HepG2 (cell line): Measurements from ENCODE around the gene RBM19. TPM values are rescaled to one million over a fixed set of nuclear protein-coding genes. Genes with fewer than 3 reads are reported as not detected.

Source experiments
- ATAC-seq: fragments of 200-7000 bp; cut with Tn5 transposase; 3 replicates; pipeline ENCODE4 v1.9.1; 2020; ENCODE audit warnings: mild to moderate bottlenecking, moderate library complexity
- BruUV-seq: library from RNA; stranded (reverse); fragments of 400-500 nt; replicated peaks from 2 replicates; lab custom pipeline; 2021; lab: Mats Ljungman, UMichigan
- CTCF ChIA-PET: fragments of 300-600 bp; formaldehyde crosslinking; extraction: SDS; loops from one replicate; lab custom pipeline; 2021; ENCODE audit warnings: low total read pairs, inconsistent platforms, low intra/inter-chr PET ratio; lab: Yijun Ruan, JAX
- POLR2A ChIA-PET: fragments of 350-600 bp; sonication (Branson Sonifier 250); formaldehyde crosslinking; loops from one replicate; lab custom pipeline; 2020; ENCODE audit warnings: antibody characterized with exemption, inconsistent platforms; lab: Yijun Ruan, JAX
- DNase-seq: peaks from one replicate; pipeline ENCODE4 v3.0.0-alpha.2; 2015; ENCODE audit warnings: low spot score
- FAIRE-seq: peaks from 3 replicates; lab custom pipeline; 2011; peaks lifted over from hg19 to GRCh38; lab: Jason Lieb, UNC
- H2AFZ ChIP-seq: one replicate; pipeline ENCODE4 v1.6.1; 2011; ENCODE audit warnings: low read length, inconsistent platforms
- H3K27ac ChIP-seq: fragments of 300-600 bp; 3 replicates; pipeline ENCODE4 v1.8.0; 2011; ENCODE audit warnings: mixed run types, mild to moderate bottlenecking, mixed read lengths, low read length, inconsistent platforms; ENCODE audit not compliant: insufficient read depth; ENCODE audit errors: extremely low read length
- H3K27me3 ChIP-seq, 2 experiments: fragments of 200-600 bp in 1 of 2; 2 replicates in 1 of 2; 3 replicates in 1 of 2; pipeline versions ENCODE4 v1.6.0 to v1.8.0; 2011; ENCODE audit warnings: low read length in 2 of 2, mild to moderate bottlenecking in 2 of 2, moderate library complexity in 2 of 2, inconsistent platforms in 1 of 2; ENCODE audit not compliant: insufficient read depth in 2 of 2, control insufficient read depth in 1 of 2
- H3K36me3 ChIP-seq, 2 experiments: fragments of 200-600 bp in 1 of 2; replicated peaks in 1 of 2; 2 replicates in 1 of 2; 3 replicates in 1 of 2; pipeline versions ENCODE4 v1.5.1 to v1.8.0; 2011; ENCODE audit warnings: low read length in 2 of 2, inconsistent platforms in 1 of 2; ENCODE audit not compliant: insufficient read depth in 2 of 2, control insufficient read depth in 1 of 2
- H3K4me1 ChIP-seq: 2 replicates; pipeline ENCODE4 v1.5.1; 2012; ENCODE audit warnings: low read length, inconsistent platforms; ENCODE audit not compliant: insufficient read depth
- H3K4me2 ChIP-seq: 2 replicates; pipeline ENCODE4 v1.6.0; 2011; ENCODE audit warnings: low read depth, low read length, inconsistent platforms
- H3K4me3 ChIP-seq, 3 experiments: fragments of 200-600 bp in 1 of 3; sonication (generic), shearing (Covaris generic) in 1 of 3; replicated peaks in 1 of 3; 2 replicates each; pipeline ENCODE4 v1.5.1; 2011 to 2016; ENCODE audit warnings: low read length in 3 of 3, inconsistent platforms in 2 of 3, low read depth in 2 of 3, mild to moderate bottlenecking in 2 of 3, control low read depth in 1 of 3, mixed read lengths in 1 of 3; ENCODE audit not compliant: insufficient read depth in 1 of 3
- H3K79me2 ChIP-seq: one replicate; pipeline ENCODE4 v1.6.1; 2011; ENCODE audit warnings: low read length, inconsistent platforms; ENCODE audit not compliant: insufficient read depth
- H3K9ac ChIP-seq: 2 replicates; pipeline ENCODE4 v1.6.0; 2011; ENCODE audit warnings: mild to moderate bottlenecking, low read depth, low read length, inconsistent platforms; ENCODE audit not compliant: insufficient read depth
- H3K9me3 ChIP-seq: 2 replicates; pipeline ENCODE4 v1.5.1; 2012; ENCODE audit warnings: mild to moderate bottlenecking, low read length
- H4K20me1 ChIP-seq: 2 replicates; pipeline ENCODE4 v1.6.0; 2011; ENCODE audit warnings: inconsistent platforms, mild to moderate bottlenecking, low read length, moderate library complexity; ENCODE audit not compliant: insufficient read depth
- ARNTL ChIP-seq: sonication (generic); formaldehyde crosslinking; IDR thresholded peaks from 2 replicates; pipeline ENCODE4 v1.4.0; 2020; ENCODE audit warnings: mild to moderate bottlenecking, missing genetic modification reagents
- CEBPG ChIP-seq: IDR thresholded peaks from 2 replicates; pipeline ENCODE4 v1.6.1; 2016
- EED ChIP-seq: sonication (generic); formaldehyde crosslinking; IDR thresholded peaks from 2 replicates; pipeline ENCODE4 v1.5.0; 2020; ENCODE audit warnings: mild to moderate bottlenecking, missing genetic modification reagents
- HMG20B ChIP-seq: conservative IDR thresholded peaks from 2 replicates; pipeline ENCODE4 v1.6.1; 2016; ENCODE audit warnings: missing genetic modification reagents, missing compliant biosample characterization
- KAT7 ChIP-seq: IDR thresholded peaks from 2 replicates; pipeline ENCODE4 v1.6.1; 2018; ENCODE audit warnings: borderline replicate concordance, missing compliant biosample characterization
- SNAPC4 ChIP-seq: sonication (generic); formaldehyde crosslinking; IDR thresholded peaks from 2 replicates; pipeline ENCODE4 v1.4.0; 2020; ENCODE audit warnings: mild to moderate bottlenecking, missing genetic modification reagents
- ZNF569 ChIP-seq: sonication (generic); formaldehyde crosslinking; IDR thresholded peaks from 2 replicates; pipeline ENCODE4 v1.5.0; 2020; ENCODE audit warnings: mild to moderate bottlenecking, missing genetic modification reagents, moderate library complexity, borderline replicate concordance
- ZNF652 ChIP-seq: IDR thresholded peaks from 2 replicates; pipeline ENCODE4 v1.6.1; 2016; ENCODE audit warnings: low read depth, borderline replicate concordance
- ZNF850 ChIP-seq: sonication (generic); formaldehyde crosslinking; conservative IDR thresholded peaks from 2 replicates; pipeline ENCODE4 v1.9.0; 2021; ENCODE audit warnings: mild to moderate bottlenecking, missing genetic modification reagents
- WGBS: methylation state at CpG from one replicate; pipeline ENCODE4 v1.1.6; 2017; ENCODE audit warnings: low lambda C conversion rate; 5-methylcytosine and 5-hydroxymethylcytosine counted together
- in situ Hi-C: cut with HindIII; loops from 2 replicates; pipeline ENCODE4 v1.10.0; 2017; ENCODE audit warnings: low pct_unique_long_range_greater_than_20kb; ENCODE audit not compliant: extremely low pct_ligation_motif_present
- intact Hi-C: fragments of 100-400 bp; cut with micrococcal nuclease; formaldehyde crosslinking; loops from one replicate; pipeline ENCODE4 v1.10.0; 2022; ENCODE audit not compliant: unreplicated experiment
- polyA plus RNA-seq, 8 experiments: library from polyadenylated mRNA; depleted of rRNA in 3 of 8; stranded (reverse) in 7 of 8; unstranded in 1 of 8; fragments of >200 nt; fragmentation: Illumina TruSeq in 4 of 8; extraction: Trizol in 4 of 8; gene quantifications; 2 replicates each; pipeline versions ENCODE4 v1.2.1 to v1.2.3, GENCODE V29; 2011 to 2016; ENCODE audit warnings: low read depth in 4 of 8, missing spikeins in 1 of 8, mixed read lengths in 1 of 8; ENCODE audit not compliant: insufficient read depth in 1 of 8
- total RNA-seq, 5 experiments: library from RNA; depleted of rRNA; stranded (reverse); fragments of >200 nt; fragmentation: Illumina TruSeq; extraction: Trizol; gene quantifications; 2 replicates each; pipeline ENCODE4 v1.2.3, GENCODE V29; 2016; ENCODE audit warnings: low read depth in 1 of 5
- TF ChIP-seq, protein P1 (sequence below): sonication (generic); formaldehyde crosslinking; IDR thresholded peaks from 2 replicates; pipeline ENCODE4 v1.5.1; 2020; ENCODE audit warnings: mild to moderate bottlenecking, missing genetic modification reagents, borderline replicate concordance

The RBM19 gene
- total and polyA plus RNA-seq, 2 of the 13 experiments (the other 11 are each of a cell fraction or from before 2014, with no cell fraction given), result 19.3 to 32.2 TPM

DNA sequence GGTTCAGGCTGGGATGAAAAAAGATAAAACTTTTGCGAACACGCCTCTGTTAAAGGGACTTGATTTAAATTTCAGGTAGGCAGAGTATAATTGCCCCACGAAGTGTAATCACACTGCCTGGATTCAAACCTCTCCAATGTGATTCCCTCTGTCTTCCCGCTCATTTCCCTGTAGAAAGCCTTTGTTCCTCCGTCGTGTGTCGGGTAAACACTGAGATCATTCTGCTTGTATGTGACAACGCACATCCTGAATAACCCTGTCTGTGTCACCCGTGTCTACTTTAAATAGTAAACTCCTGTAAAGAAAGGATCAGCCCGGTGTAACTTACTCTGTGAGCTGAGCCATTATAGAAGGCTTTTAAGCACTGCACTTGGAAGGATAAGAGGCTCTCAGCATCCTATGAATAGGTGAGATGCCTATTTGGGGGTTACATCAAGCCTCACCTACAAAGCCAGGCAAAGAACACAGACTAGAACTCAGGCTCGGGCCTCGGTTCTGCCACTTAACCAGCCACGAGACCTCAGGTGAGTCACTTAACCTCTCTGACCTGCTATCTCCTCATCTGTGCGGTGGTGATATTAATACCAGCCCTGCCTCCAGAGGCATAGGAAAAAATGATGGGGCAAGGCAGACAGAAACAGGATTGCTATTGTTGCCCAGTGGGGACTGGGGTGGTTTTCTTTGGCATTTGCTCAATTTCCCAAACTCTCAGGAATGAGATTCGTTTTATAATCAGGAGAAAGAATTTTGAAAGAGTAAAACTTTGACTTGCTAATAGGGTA lies 74.2 kb downstream of the RBM19 start:
- H3K9ac ChIP-seq, result no peak overlapping the region
- intact Hi-C loops (no loop called here), in situ Hi-C loops (no loop called here)
- ATAC-seq (no peak), FAIRE-seq (no peak), DNase-seq (no peak)
- no peak overlapping the region for H2AFZ ChIP-seq
- TF ChIP-seq HMG20B (no peak), ARNTL (CRISPR knock-in tag) (no peak), SNAPC4 (CRISPR knock-in tag) (no peak), ZNF652 (CRISPR knock-in tag) (no peak), CEBPG (CRISPR knock-in tag) (no peak), EED (no peak), ZNF569 (no peak), KAT7 (CRISPR knock-in tag) (no peak), ZNF850 (CRISPR knock-in tag) (no peak)
- TF ChIP-seq, protein P1, sequence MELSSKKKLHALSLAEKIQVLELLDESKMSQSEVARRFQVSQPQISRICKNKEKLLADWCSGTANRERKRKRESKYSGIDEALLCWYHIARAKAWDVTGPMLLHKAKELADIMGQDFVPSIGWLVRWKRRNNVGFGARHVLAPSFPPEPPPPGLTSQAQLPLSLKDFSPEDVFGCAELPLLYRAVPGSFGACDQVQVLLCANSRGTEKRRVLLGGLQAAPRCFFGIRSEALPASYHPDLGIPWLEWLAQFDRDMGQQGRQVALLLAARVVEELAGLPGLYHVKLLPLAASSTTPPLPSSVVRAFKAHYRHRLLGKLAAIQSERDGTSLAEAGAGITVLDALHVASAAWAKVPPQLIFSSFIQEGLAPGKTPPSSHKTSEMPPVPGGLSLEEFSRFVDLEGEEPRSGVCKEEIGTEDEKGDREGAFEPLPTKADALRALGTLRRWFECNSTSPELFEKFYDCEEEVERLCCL (CRISPR knock-in tag), result no peak
- no peaks in the 10 kb centered on the region for H3K9me3 ChIP-seq
- ChIA-PET POLR2A (no interaction called here), CTCF (no interaction called here)
- no peak overlapping the region for H3K27ac ChIP-seq
- H3K4me1 ChIP-seq, result peaks cover 18% of the 10 kb centered on the region
- 94% methylated on average over 15 of the region's 15 CpGs for WGBS
- no TSS peak for BruUV-seq
- no peaks in the 10 kb centered on the region for H3K27me3 ChIP-seq
- no peaks in the 10 kb centered on the region for H3K79me2 ChIP-seq
- no peaks in the 10 kb centered on the region; the same call in none of the 2 replicates for H4K20me1 ChIP-seq
- H3K36me3 ChIP-seq, result peaks cover 0 to 21% of the 10 kb centered on the region in 2 experiments; a peak in 4 of 5 replicates
- no peak overlapping the region for H3K4me2 ChIP-seq
- H3K4me3 ChIP-seq, result no peak overlapping the region
